Activated CD4-positive, CD25-positive, alpha-beta regulatory T cell (primary cell): ENCODE data around the gene SYCN.

Experiments used
- DNase-seq, 4 experiments: peaks; one replicate each; lab custom pipeline; 2025; lab: John Stamatoyannopoulos, UW

The SYCN gene

GRCh38 chr19:39155741-39156140, 48.3 kb downstream of the SYCN start:
- DNase-seq: no peak

GRCh38 chr19:39155114-39155700, 48.9 kb downstream of the SYCN start:
- DNase-seq: no peak

- DNase-seq: no peak
Measured at GRCh38 chr19:39154629-39155100, 49.4 kb downstream of the SYCN start.

GRCh38 chr19:39154100-39154628, 49.9 kb downstream of the SYCN start:
- DNase-seq: no peak
